Common myeloid progenitor, CD34-positive (primary cell): Measurements from ENCODE around the gene UBE2E2.
A peak's percentile ranks its signal among the peaks of the same experiment; 100 is the strongest.

ENCODE experiments used
- CTCF ChIA-PET: fragments of 350-600 bp; sonication (Branson Sonifier 250); formaldehyde crosslinking; loops from one replicate; lab custom pipeline; 2021; ENCODE audit warnings: antibody characterized with exemption; lab: Charles Lee
- POLR2A ChIA-PET: fragments of 350-600 bp; sonication (Branson Sonifier 250); formaldehyde crosslinking; loops from one replicate; lab custom pipeline; 2021; ENCODE audit warnings: antibody characterized with exemption; lab: Charles Lee
- DNase-seq, 3 donors: peaks; one replicate each; pipeline versions ENCODE4 v3.0.0 to v3.0.0-alpha.2; 2013
- H3K27ac ChIP-seq, 2 experiments: 1 replicate in 1 of 2; 2 replicates in 1 of 2; pipeline ENCODE4 v1.7.0; 2013; ENCODE audit warnings: inconsistent platforms in 2 of 2, low read length in 2 of 2, mild to moderate bottlenecking in 2 of 2, low read depth in 1 of 2, moderate library complexity in 1 of 2; ENCODE audit not compliant: severe bottlenecking in 2 of 2, insufficient read depth in 1 of 2, poor library complexity in 1 of 2
- H3K27me3 ChIP-seq, 5 experiments: replicated peaks in 2 of 5; 1 replicate in 3 of 5; 2 replicates in 2 of 5; pipeline versions ENCODE4 v1.6.1 to v1.7.0; 2013; ENCODE audit warnings: low read length in 4 of 5, mild to moderate bottlenecking in 2 of 5, moderate library complexity in 2 of 5, inconsistent platforms in 1 of 5; ENCODE audit not compliant: insufficient read depth in 5 of 5, control insufficient read depth in 4 of 5
- H3K36me3 ChIP-seq, 4 experiments: 1 replicate in 2 of 4; 2 replicates in 2 of 4; pipeline versions ENCODE4 v1.6.1 to v1.7.0; 2013; ENCODE audit warnings: low read length in 3 of 4, control low read depth in 1 of 4, mild to moderate bottlenecking in 1 of 4; ENCODE audit not compliant: control insufficient read depth in 4 of 4, insufficient read depth in 4 of 4
- H3K4me1 ChIP-seq, 4 experiments: 1 replicate in 3 of 4; 2 replicates in 1 of 4; pipeline versions ENCODE4 v1.6.1 to v1.7.1; 2013; ENCODE audit warnings: low read length in 3 of 4, mild to moderate bottlenecking in 3 of 4, control low read depth in 1 of 4, inconsistent platforms in 1 of 4, moderate library complexity in 1 of 4; ENCODE audit not compliant: control insufficient read depth in 4 of 4, insufficient read depth in 4 of 4; ENCODE audit errors: control extremely low read depth in 1 of 4
- H3K4me3 ChIP-seq, 7 experiments: 1 replicate in 4 of 7; 2 replicates in 3 of 7; pipeline versions ENCODE4 v1.5.1 to v1.7.0; 2013; ENCODE audit warnings: mild to moderate bottlenecking in 7 of 7, low read length in 6 of 7, moderate library complexity in 6 of 7, inconsistent platforms in 2 of 7, low read depth in 2 of 7, control low read depth in 1 of 7; ENCODE audit not compliant: insufficient read depth in 4 of 7, control insufficient read depth in 1 of 7; ENCODE audit errors: extremely low read depth in 1 of 7
- H3K9me3 ChIP-seq, 5 experiments: 1 replicate in 4 of 5; 2 replicates in 1 of 5; pipeline versions ENCODE4 v1.6.1 to v1.7.1; 2013; ENCODE audit warnings: low read length in 4 of 5, mild to moderate bottlenecking in 2 of 5, inconsistent platforms in 1 of 5, low read depth in 1 of 5, moderate library complexity in 1 of 5; ENCODE audit not compliant: control insufficient read depth in 4 of 5, insufficient read depth in 2 of 5; ENCODE audit errors: control extremely low read depth in 1 of 5
- WGBS: methylation state at CpG from one replicate; pipeline ENCODE4 v1.1.5; 2013; ENCODE audit not compliant: insufficient coverage; 5-methylcytosine and 5-hydroxymethylcytosine counted together

The UBE2E2 gene

DNA sequence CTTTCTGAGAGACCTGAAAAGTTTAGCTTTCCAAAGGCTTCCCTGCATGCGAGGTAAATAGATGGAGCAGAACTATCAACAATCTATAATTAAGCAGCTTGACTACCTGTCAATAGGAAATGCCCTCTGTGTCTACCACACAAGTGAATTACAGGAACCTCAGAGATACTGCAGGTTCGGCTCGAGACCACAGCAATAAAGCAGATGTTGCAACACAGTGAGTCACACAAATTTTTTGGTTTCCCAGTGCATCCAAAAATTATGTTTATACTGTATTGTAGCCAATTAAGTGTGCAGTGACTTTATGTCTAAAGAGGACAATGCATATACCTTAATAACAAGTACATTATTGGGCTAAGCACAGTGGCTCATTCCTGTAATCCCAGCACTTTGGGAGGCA, 252.0 kb downstream of the UBE2E2 start:
- Histone ChIP-seq H3K27me3 (no peaks in the 10 kb centered on the region), H3K4me1 (peaks cover 0 to 4% (median 0%) of the 10 kb centered on the region in 4 experiments), H3K36me3 (peaks cover 0 to 2% (median 0%) of the 10 kb centered on the region in 4 experiments), H3K27ac (no peak overlapping the region), H3K4me3 (no peak overlapping the region), H3K9me3 (peaks cover 0 to 8% (median 5%) of the 10 kb centered on the region in 5 experiments)
- 100% methylated on average over 1 of the region's 3 CpGs for WGBS
- ChIA-PET POLR2A (no interaction called here), CTCF (interaction anchor here (0.8 kb wide), 1 partner anchor 11 kb away, joined by 3 read pairs; no protein-coding TSS in a partner anchor)
- peak in 2 of 3 donors; percentile 62 to 63 for DNase-seq

- peaks cover 0 to 2% (median 0%) of the 10 kb centered on the region in 4 experiments for H3K36me3 ChIP-seq
- 100% methylated on average over 1 of the region's 2 CpGs for WGBS
- H3K27ac ChIP-seq = no peak overlapping the region
- no peaks in the 10 kb centered on the region for H3K27me3 ChIP-seq
- POLR2A ChIA-PET = no interaction called here
- DNase-seq = no peak
- H3K4me3 ChIP-seq = no peak overlapping the region
- peaks cover 0 to 8% (median 5%) of the 10 kb centered on the region in 5 experiments for H3K9me3 ChIP-seq
- peaks cover 0 to 4% (median 0%) of the 10 kb centered on the region in 4 experiments for H3K4me1 ChIP-seq
- CTCF ChIA-PET = no interaction called here
These were observed 252.6 kb downstream of the UBE2E2 start for GRCh38 chr3:23455775-23456174.

GRCh38 chr3:23457697-23458096, 254.6 kb downstream of the UBE2E2 start:
- no peak overlapping the region for H3K4me3 ChIP-seq
- WGBS = no CpG with 5 or more reads among the region's 2 CpGs
- H3K36me3 ChIP-seq = peaks cover 0 to 2% (median 0%) of the 10 kb centered on the region in 4 experiments
- POLR2A ChIA-PET = no interaction called here
- H3K27me3 ChIP-seq = no peaks in the 10 kb centered on the region
- peaks cover 0 to 8% (median 5%) of the 10 kb centered on the region in 5 experiments for H3K9me3 ChIP-seq
- no peak overlapping the region for H3K27ac ChIP-seq
- CTCF ChIA-PET = no interaction called here
- no peak for DNase-seq
- H3K4me1 ChIP-seq = peaks cover 0 to 4% (median 0%) of the 10 kb centered on the region in 4 experiments

- H3K27me3 ChIP-seq = no peaks in the 10 kb centered on the region
- H3K36me3 ChIP-seq = peaks cover 0 to 2% (median 0%) of the 10 kb centered on the region in 4 experiments
- CTCF ChIA-PET = no interaction called here
- no peak overlapping the region for H3K27ac ChIP-seq
- no peak overlapping the region for H3K4me3 ChIP-seq
- no peak for DNase-seq
- H3K9me3 ChIP-seq = peaks cover 0 to 8% (median 5%) of the 10 kb centered on the region in 5 experiments
- H3K4me1 ChIP-seq = peaks cover 0 to 4% (median 0%) of the 10 kb centered on the region in 4 experiments
- POLR2A ChIA-PET = no interaction called here
- 100% methylated on average over 1 of the region's 3 CpGs for WGBS
These were observed 256.3 kb downstream of the UBE2E2 start for GRCh38 chr3:23459465-23459864.

- H3K36me3 ChIP-seq = peaks cover 0 to 2% (median 0%) of the 10 kb centered on the region in 4 experiments
- WGBS = 95% methylated on average over 3 of the region's 4 CpGs
- H3K4me3 ChIP-seq = no peak overlapping the region
- DNase-seq = no peak
- peaks cover 0 to 8% (median 5%) of the 10 kb centered on the region in 5 experiments for H3K9me3 ChIP-seq
- H3K27me3 ChIP-seq = no peaks in the 10 kb centered on the region
- no peak overlapping the region for H3K27ac ChIP-seq
- CTCF ChIA-PET = no interaction called here
- POLR2A ChIA-PET = no interaction called here
- peaks cover 0 to 4% (median 0%) of the 10 kb centered on the region in 4 experiments for H3K4me1 ChIP-seq
These were observed 256.9 kb downstream of the UBE2E2 start for GRCh38 chr3:23459889-23460546.

GRCh38 chr3:23461069-23461468, 257.9 kb downstream of the UBE2E2 start:
- H3K4me1 ChIP-seq = no peaks in the 10 kb centered on the region
- H3K27ac ChIP-seq = no peak overlapping the region
- no CpG with 5 or more reads among the region's 3 CpGs for WGBS
- no peaks in the 10 kb centered on the region for H3K27me3 ChIP-seq
- DNase-seq = no peak
- no peak overlapping the region for H3K4me3 ChIP-seq
- ChIA-PET CTCF (no interaction called here), POLR2A (no interaction called here)
- peaks cover 0 to 2% (median 0%) of the 10 kb centered on the region in 4 experiments for H3K36me3 ChIP-seq
- peaks cover 0 to 7% (median 5%) of the 10 kb centered on the region in 5 experiments for H3K9me3 ChIP-seq

DNA sequence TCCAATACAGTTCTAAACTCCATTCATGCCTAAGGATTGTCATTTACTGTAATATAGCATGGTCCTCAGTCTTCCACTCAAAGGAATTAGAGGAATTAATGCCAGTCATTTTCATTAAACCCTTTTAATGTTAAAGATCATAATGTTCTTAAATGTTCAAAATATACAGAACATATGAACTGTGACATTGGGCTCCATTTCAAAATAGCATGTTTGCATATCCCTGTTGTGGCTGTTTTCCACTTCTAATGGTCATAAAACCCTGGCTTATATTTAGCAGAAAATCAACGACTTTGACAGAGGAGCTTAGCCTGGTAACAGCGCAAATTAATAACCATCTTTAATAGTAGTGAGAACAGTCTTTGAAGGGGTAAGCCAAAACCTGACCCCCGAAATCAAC, 260.7 kb downstream of the UBE2E2 start:
- DNase-seq = no peak
- no peaks in the 10 kb centered on the region for H3K4me1 ChIP-seq
- H3K27me3 ChIP-seq = no peaks in the 10 kb centered on the region
- no peak overlapping the region for H3K27ac ChIP-seq
- WGBS = no CpG with 5 or more reads among the region's 3 CpGs
- H3K4me3 ChIP-seq = no peak overlapping the region
- H3K36me3 ChIP-seq = no peaks in the 10 kb centered on the region
- H3K9me3 ChIP-seq = peaks cover 0 to 8% (median 5%) of the 10 kb centered on the region in 5 experiments
- POLR2A ChIA-PET = no interaction called here
- CTCF ChIA-PET = no interaction called here
